Stimulated activated CD4-positive, alpha-beta T cell treated with anti-CD3 and anti-CD28 coated beads, Interleukin-15, amount 100 ng/mL, for 48 hours (primary cell): ENCODE data around the gene CDK3.

Source experiments
- DNase-seq, 2 donors: peaks; one replicate each; pipeline ENCODE4 v3.0.0-alpha.2; 2020; ENCODE audit warnings: low read depth in 2 of 2

Gene CDK3

GRCh38 chr17:76014100-76014924 lies 13.7 kb downstream of the CDK3 start:
- peak; percentile 62 to 74 for DNase-seq

DNA sequence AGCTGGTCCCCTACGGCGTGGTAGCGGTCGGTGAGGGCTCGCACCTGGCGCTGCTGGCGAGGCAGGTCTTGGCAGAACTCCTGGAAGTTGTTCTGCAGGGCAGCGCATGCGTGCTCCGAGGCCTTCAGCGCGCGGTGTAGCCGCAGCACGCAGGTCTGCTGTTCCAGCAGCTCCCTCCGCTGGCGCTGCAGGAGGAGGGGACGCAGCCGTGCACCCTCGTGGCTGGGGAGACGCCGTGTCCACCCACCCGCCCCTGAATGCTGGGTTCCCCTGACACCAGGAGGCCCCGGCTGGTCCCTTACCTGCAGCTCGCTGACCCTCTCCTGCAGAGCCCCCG lies 14.2 kb downstream of the CDK3 start:
- DNase-seq, result no peak

GRCh38 chr17:76017481-76018339 lies 17.1 kb downstream of the CDK3 start:
- DNase-seq, result no peak

- DNase-seq, result no peak
These were observed 17.7 kb downstream of the CDK3 start for GRCh38 chr17:76018340-76018680.

- no peak for DNase-seq
These were observed 18.1 kb downstream of the CDK3 start for GRCh38 chr17:76018801-76019200.

DNA sequence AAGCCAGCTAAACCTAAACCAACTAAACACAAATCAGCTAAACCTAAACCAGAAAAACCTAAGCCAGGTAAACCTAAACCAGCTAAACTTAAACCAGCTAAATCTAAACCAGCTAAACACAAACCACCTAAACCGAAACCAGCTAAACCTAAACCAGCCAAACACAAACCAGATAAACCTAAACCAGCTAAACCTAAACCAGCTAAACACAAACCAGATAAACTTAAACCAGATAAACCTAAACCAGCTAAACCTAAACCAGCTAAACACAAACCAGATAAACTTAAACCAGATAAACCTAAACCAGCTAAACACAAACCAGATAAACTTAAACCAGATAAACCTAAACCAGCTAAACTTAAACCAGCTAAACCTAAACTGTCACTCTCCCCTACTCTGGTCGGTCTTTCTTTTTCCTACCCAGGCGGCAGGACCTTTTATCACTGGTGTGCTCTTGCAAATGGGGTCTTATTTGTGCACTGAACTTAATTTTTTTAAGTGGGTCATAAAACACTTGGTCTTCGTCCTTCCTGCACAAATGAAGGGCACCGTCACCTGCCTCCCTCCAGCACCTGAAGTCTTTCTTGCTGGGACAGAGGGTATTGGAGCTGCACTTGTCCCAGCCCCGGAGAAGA lies 19.3 kb downstream of the CDK3 start:
- no peak for DNase-seq

GRCh38 chr17:76022285-76022684 lies 21.6 kb downstream of the CDK3 start:
- no peak for DNase-seq

GRCh38 chr17:76022973-76023899 lies 22.6 kb downstream of the CDK3 start:
- DNase-seq, result no peak

DNA sequence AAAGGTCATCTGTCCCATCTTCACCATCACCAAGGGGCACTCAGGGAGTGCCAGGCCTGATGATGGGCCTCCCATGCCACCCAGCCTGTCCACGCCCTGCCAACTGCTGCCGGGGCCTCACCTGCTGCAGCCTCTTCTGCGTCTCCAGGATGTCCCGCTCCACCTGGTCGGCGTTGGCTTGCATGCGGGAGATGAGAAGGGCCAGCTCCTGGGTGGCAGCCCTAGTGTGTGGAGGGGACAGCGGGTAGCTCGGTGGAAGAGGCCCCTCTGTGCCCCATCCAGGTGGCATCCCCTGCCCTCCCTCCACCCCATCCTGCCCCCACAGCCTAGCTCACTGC lies 23.2 kb downstream of the CDK3 start:
- no peak for DNase-seq

GRCh38 chr17:76024353-76024752 lies 23.7 kb downstream of the CDK3 start:
- no peak for DNase-seq

- no peak for DNase-seq
These were observed 24.6 kb downstream of the CDK3 start for GRCh38 chr17:76025294-76025693.

DNA sequence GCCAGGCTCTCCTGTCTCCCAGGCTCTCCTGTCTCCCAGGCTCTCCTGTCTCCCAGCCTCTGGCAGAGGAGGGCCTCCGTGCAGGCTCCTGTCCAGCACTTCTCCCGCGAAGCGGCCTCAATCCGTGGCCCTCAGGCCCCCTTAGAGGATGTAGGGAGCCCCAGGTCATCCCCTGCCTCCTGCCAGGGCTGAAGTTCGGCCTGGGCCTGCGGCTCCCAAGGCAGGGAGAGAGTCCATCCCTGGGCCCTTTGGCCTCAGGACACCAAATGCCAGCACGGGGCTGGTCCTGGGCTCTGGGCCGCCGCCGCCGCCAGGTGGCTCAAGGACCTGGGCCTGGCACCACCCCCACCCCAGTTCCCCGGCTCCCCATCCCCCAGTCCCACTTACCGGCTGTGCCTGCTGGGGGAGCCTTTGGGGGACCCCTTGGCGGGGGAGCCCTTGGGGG lies 26.1 kb downstream of the CDK3 start:
- DNase-seq, result no peak

DNA sequence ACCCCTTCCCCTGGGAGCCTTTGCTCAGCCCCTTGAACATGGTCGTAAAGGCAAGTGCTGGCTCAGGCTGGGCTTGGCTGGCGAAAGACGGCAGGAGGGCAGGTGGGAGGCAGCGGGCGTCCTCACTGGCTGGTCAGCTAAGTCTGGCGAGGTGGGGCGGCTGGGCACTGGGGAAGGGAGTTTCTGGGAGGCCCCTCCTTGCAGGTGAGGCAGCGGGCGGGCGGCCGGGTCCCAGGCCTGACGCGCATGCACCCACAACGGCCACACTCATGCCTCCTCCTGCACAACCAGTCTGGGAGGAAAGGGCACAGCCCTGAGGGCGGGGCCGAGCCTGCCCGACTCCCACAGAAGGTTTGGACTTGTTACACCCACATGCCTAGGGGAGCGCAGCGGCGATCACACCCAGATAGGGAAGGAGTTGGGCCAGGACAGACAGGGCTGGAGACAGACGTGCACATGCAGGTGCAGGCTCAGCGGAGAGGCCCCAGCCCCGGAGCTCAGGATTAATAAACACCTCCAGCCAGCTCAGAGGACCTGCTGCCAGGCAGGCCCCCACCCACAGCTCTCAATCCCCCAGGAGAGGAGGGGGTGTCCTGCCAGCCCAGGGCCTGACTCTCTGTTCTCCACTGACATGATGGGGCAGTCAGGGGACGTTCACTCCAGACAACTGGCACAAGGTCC lies 26.6 kb downstream of the CDK3 start, which contains the start of gene EVPL:
TSS of gene EVPL (minus strand) at position 148 of the 681 bp plus-strand sequence. CDS start at position 40, 108 bp downstream.
- no peak for DNase-seq

- DNase-seq, result no peak
These were observed 31.6 kb downstream of the CDK3 start for GRCh38 chr17:76032073-76032779.

DNA sequence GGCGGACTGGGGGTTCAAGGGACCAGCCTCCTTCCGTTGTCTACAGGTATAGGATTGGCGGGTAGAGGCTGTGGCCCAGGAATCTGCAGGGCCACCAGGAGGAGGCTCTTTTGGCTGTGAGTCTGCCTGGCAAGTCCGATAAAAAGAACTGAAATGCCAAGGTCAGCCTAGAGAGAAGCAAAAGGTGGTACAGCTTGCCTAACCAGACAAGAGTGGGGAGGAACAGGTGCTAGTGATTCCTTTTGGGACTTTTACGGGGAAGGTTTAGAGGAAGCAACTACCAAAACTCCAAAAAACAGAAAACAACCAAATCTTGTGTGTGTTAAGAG lies 32.1 kb downstream of the CDK3 start:
- DNase-seq, result no peak

DNA sequence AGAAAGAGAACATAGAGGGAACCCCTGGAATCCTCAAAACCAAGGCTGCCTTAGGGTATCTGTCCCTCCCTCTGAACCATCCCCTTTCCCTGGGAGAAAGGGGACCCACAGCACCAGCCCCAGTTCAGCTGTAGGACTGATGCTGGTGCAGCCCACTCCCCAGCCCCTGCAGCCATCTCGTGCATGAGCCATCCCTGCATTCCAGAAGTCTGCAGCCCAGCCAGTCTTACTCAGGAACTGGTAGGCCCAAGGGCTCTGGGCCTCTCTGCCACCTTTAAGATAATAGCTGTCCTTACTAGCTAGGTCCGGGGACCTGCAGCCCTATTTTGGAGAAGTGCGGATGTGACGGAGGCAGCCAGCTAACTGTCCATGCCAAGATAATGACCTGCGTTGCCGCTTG lies 32.5 kb downstream of the CDK3 start:
- no peak for DNase-seq

- no peak for DNase-seq
These were observed 34.0 kb downstream of the CDK3 start for GRCh38 chr17:76034428-76035350.

DNA sequence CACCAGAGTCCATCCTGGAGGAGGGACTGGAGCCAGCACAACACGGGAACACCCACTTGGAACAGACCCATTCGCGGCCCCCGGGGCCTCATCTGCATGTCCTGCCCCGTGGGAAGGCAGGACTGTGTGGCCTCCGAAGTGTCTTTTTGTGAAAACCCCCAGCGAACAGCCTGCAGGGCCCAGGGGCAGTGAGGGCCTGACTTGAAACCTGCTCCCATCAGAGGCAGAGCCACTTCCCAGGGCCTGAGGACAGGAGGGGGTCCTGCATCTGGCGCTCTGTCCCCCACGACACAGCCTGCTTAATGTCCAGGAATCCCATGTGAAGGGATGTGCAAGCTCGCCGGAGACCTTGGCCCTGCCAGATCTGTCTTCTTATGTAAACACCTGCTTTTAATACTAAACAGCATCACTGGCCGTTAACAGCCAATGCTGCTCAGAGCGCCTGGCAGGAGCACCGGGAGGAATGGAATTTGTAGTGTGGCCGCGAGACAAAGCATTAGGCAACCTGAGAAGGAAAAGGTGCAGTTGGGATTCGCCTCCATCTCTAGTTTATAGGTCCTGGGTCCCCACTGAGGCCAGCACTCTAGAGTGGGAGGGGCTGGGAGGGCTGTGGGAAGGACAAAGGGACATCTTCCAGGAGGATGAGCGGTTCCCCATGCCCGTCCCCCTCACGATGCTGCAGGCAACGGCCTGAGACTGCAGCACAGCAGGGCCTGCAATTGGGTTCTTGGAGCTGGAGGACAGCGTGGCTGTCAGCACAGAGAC lies 36.0 kb downstream of the CDK3 start:
- no peak for DNase-seq

- no peak for DNase-seq
These were observed 37.4 kb downstream of the CDK3 start for GRCh38 chr17:76038050-76038449.
